ENCODE results near the gene MAFG.

DNA sequence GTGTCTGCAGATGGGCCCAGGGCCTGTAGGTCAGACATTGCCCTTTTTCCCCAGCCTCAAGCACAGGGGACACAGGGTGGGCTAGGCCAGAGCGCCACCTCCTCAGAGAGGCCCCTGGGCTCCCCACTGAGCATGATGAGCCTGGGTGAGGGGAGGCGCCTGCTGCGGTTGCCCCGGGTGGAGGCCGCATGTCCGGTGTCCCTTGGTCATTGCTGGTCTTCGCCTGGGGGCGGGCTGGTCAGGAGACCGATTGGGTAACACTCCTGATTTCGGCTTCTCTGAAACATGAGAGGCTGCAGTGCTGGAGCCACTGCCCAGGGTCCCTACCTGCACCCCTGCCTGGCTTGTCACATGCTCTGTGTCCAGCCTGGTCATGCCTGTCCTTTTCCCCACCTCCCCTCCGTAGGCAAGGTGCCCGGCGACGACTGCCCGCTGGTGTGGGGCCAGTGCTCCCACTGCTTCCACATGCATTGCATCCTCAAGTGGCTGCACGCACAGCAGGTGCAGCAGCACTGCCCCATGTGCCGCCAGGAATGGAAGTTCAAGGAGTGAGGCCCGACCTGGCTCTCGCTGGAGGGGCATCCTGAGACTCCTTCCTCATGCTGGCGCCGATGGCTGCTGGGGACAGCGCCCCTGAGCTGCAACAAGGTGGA is 27.9 kb downstream of the MAFG start:
- TF ChIP-seq CTCF (IDR thresholded peaks at IDR 0.05) (no peak), POLR2AphosphoS5 (IDR thresholded peaks at IDR 0.05) (no peak)

All from upper lobe of left lung (tissue), 4 donors.